DMS153 treated with DMSO at 0.1 percent for 48 hours (cell line): ENCODE measurements around the gene CDH23.

Experiments
- DNase-seq: peaks from one replicate; lab custom pipeline; 2025; ENCODE audit not compliant: unreplicated experiment; lab: John Stamatoyannopoulos, UW

CDH23 gene

GRCh38 chr10:71648254-71648932 lies 251.7 kb downstream of the CDH23 start:
- no peak for DNase-seq

- no peak for DNase-seq
Measured at GRCh38 chr10:71648933-71649320, 252.2 kb downstream of the CDH23 start.

DNA sequence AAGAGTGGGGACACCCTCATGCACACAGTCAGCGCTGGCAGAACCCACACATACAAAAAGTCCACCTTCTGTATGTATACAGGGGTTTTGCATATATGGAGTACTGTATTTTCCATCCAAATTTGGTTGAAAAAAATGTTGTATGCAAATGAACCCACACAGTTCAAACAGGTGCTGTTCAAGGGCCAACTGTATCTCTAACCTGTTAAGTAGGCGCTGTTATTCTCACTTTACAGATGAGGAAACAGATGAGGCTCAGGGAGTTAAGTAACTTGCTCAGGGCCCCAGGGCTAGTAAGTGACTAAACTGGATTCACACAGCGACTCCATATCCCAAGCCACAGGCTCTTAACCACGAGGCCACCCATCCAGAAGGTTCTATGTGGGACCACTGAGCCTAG lies 252.9 kb downstream of the CDH23 start:
- DNase-seq = no peak

- DNase-seq = no peak
Measured at GRCh38 chr10:71650397-71650796, 253.7 kb downstream of the CDH23 start.

DNA sequence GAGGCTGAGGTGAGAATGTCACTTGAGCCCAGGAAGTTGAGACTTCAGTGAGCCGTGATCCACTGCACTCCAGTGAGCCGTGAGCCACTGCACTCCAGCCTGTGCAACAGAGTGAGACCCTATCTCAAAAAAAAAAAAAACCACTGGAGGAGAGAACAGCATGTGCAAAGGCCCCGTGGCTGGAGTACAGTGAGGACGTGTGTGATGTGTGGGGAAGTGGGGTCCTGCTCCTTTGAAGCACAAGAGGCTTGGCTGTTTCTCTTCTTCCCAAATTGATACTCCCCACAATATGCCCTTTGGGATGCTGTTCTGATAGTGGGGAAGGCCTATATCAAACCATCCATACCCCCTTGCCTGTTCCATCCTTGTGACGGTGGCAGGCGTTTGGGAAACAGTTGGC lies 254.7 kb downstream of the CDH23 start:
- no peak for DNase-seq

- DNase-seq = no peak
Measured at GRCh38 chr10:71651928-71652327, 255.2 kb downstream of the CDH23 start.

GRCh38 chr10:71653044-71653443 lies 256.3 kb downstream of the CDH23 start:
- no peak for DNase-seq

DNA sequence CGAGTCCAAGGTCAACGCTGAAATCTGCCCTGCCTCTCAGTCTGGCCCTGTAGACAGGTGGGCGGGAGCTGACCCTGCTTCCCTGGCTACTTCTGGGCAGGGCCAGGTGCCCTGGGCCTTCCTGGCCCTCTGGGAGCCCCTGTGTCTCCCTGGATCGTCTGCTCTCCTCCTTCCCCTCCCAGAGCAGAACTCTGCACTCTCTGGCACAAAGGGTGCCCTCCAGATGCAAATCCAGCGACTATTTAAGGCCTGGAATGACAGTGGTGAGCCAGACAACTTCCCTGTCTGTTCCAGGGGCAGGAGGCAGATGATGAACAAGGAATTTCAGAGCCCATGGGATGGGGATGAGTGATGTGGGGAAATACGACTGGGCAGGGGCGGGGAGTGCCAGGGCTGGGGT lies 259.5 kb downstream of the CDH23 start:
- no peak for DNase-seq

GRCh38 chr10:71657604-71658466 lies 261.1 kb downstream of the CDH23 start:
- no peak for DNase-seq

DNA sequence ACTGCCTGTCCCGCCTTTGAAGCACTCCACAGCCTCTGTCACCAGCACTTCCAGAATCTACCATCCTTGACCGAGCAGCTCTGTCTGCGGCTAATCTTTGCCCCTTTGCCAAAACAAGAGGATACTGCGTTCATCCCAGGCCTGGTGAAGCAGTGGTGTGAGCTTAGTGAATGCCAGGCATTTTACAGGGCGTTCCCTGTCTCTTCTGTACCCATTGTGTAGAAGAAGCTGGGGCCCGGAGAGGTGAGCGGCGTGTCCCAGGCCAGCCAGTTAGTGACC lies 261.7 kb downstream of the CDH23 start:
- DNase-seq = no peak

DNA sequence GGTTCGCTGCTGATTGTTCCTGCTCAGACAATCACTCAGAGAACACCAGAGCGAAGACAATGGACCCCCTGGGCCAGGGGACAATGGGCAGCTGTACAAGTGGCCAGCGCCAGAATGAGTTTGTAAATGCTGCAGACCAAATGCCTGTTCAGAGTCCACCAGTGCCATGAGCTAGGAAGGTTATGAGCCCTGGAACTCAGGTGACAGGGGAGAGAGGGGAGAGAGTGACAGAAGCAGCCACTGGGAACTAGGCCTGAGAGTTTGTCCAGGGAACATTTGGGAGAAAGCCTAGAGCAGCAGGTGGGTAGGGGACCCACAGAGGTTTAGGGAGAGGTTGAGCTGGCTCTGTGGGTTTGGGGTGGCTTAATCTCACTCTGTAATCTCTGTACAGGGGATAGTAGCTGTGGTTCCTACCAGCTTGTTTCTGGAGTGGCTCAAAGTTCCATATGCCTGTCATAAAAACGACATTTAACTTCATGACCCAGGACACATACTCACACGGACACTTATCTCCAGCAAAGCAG lies 262.5 kb downstream of the CDH23 start:
- no peak for DNase-seq

GRCh38 chr10:71659737-71660136 lies 263.0 kb downstream of the CDH23 start:
- DNase-seq = no peak

DNA sequence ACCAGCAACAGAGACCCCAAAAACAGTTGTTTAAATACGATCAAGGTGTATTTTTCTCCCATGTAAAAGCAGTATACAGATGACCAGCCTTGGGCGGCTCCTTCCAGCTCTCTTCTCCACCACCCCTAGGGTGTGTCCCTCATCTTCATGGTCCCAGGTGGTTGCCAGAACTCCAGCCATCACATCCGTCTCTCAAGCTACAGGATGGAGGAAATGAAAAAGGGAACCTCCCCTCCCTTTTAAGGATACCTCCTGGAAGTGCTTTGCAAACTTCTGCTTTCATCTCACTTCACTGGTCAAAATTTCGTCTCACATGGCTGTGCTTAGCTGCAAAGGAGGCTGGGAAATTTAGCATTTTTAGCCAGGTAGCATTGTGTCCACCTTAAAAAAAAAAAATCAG lies 263.6 kb downstream of the CDH23 start:
- no peak for DNase-seq

DNA sequence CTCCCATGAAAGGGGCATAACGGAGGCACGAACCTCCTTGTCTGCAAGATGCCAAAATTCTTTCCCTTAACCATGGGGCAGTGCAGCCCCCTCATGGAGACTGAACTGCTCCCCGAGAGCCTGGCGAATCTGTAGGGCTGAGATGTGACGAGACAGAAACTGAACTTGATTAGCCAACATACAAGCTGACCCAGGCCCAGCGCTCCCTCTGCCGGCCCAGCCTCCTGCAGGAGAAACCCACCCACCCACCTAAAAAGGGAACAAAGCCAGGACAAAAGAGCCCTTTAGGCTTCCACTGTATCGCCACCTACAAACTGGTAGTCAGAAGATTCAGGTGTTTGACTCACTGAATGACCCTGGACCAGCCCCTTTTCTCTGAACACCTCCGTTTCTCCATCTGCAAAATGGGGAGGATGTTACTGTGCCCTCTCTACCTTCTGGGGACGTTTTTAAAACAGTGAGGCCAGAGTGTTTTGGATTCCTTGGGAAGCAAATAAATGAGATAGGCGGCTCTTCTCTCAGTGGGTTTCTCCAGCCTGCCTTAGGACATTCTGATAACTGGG lies 264.4 kb downstream of the CDH23 start:
- DNase-seq = no peak

DNA sequence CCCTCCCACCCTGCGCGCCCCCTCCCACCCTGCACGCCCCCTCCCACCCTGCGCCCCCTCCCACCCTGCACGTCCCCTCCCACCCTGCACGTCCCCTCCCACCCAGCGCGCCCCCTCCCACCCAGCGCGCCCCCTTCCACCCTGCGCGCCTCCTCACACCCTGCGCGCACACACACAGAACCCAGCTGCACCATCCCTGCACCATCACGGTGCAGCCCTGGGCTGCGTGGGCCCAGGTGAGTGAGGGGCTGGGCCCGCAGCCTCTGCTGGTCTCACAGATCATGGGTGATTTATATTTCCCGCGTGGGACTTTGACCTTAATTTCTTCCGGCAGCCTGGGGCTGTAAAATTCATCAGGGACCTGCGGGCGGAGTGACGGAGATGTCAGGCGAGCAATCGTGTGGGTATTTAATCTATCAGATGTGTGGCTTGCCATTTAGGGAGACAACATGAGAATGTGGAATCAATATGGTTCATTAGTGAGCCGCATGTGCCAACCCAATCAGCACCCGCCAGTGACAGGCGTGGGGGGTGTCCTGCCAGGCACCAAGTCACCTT lies 265.1 kb downstream of the CDH23 start:
- no peak for DNase-seq

- DNase-seq = no peak
Measured at GRCh38 chr10:71663311-71663710, 266.6 kb downstream of the CDH23 start.

DNA sequence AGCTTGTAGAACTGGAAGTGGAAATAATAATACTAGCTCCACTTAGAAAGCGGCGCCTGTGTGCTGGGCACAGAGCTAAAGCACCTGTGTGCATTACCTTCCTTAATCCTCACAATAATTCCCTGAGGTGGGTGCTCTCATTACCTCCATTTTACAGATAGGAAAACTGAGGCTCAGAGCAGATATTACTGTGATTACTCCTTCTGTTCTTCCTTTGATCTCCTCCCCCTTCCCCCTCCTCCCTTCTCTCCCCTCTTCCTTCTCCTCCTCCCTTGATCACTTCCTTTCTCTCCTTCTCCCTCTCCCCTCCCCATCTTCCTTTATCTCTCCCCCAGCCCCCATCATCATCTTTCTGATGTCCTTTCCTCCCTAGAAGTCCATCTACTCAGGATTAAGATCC lies 267.9 kb downstream of the CDH23 start:
- no peak for DNase-seq

- DNase-seq = no peak
Measured at GRCh38 chr10:71665456-71665855, 268.7 kb downstream of the CDH23 start.

- no peak for DNase-seq
Measured at GRCh38 chr10:71666639-71667386, 270.1 kb downstream of the CDH23 start.

DNA sequence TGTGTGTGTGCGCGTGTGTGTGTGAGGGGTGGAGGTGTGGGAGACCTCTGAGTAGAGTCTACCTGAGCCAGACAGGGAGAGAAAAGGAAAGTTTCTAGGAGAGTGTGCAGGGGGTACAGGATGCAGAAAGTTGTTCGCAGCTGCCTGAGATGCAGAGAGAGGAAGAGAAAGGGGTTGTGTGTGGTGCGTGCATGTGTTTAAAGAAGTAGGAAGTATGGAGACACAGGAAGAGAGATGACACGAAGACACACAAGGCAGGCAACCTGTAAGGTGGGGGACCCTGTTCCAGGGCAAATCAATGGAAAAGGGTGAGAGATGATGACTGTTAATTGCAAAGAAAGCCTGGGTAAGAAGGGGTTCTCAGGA lies 270.6 kb downstream of the CDH23 start:
- DNase-seq = no peak
